Superior temporal gyrus (tissue), 1 donor: Measurements from ENCODE around the gene BICC1.
A peak's percentile ranks its signal among the peaks of the same experiment; 100 is the strongest.

Experiments
- DNase-seq: peaks from one replicate; pipeline ENCODE4 v3.0.0-alpha.2; 2016; ENCODE audit errors: extremely low spot score

Gene BICC1

GRCh38 chr10:58704671-58705141 is 192.0 kb downstream of the BICC1 start:
- DNase-seq, result peak; percentile 37

DNA sequence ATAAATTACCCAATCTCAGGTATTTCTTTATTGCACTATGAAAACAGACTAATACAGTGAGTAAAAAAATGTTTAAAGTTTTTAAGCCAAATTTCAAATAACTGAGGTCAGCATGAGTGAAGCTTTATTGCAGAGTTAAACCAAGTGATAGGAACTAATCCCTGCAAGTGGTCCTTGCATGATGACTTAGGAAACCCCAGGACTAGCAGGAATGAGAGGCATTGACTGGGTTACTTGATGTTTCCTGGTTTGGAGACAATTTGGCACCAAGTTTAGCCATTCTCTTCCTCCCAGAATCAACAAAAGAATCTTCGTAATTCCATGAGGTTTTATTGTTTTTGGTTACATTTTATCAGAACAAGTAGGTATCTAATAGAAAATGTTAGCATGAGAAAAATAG is 194.2 kb downstream of the BICC1 start:
- DNase-seq, result no peak

- no peak for DNase-seq
Measured at GRCh38 chr10:58712141-58712540, 199.5 kb downstream of the BICC1 start.

GRCh38 chr10:58712982-58713381 is 200.3 kb downstream of the BICC1 start:
- DNase-seq, result no peak

- no peak for DNase-seq
Measured at GRCh38 chr10:58714409-58714808, 201.7 kb downstream of the BICC1 start.

DNA sequence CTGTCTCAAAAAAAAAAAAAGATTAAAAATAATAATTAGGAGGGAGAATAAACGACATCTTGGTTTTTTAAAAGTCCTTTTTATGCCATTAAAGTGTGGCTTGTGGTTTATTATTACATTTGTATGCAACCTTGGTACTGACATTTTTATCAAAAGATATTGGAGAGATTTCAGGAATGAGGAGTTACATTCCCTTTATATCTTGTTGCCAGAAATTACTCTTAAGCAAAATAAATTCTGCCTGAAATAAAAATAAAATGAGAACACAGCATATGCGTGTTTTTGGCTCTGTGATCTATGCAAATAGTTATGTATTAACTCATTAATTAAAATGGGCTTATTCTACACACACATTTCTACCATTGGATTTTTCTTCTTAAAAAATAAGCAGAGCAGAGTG is 202.4 kb downstream of the BICC1 start:
- no peak for DNase-seq

DNA sequence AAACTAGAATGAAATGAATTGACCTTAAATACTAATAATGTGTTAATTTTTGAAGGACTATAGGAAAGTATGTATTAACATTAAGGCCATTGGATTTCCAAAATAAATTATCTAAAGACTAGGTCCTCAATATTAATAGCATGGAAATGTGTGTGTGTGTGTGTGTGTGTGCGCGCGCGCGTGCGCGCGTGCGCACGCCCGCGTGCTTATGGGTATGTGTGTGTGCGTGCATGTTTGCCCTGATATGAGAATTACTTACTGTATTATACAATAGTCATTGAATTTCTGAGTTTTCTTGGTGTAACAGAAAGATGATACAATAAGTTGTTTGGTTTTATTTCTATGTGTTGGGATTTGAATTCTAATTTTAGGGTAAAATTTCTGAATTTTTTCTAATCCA is 205.9 kb downstream of the BICC1 start:
- no peak for DNase-seq

GRCh38 chr10:58721601-58722281 is 209.1 kb downstream of the BICC1 start:
- DNase-seq, result no peak

GRCh38 chr10:58723186-58723585 is 210.5 kb downstream of the BICC1 start:
- no peak for DNase-seq

GRCh38 chr10:58723966-58724365 is 211.3 kb downstream of the BICC1 start:
- DNase-seq, result no peak

GRCh38 chr10:58724781-58725180 is 212.1 kb downstream of the BICC1 start:
- no peak for DNase-seq

GRCh38 chr10:58725901-58726300 is 213.2 kb downstream of the BICC1 start:
- DNase-seq, result no peak

GRCh38 chr10:58727633-58728032 is 215.0 kb downstream of the BICC1 start:
- no peak for DNase-seq

DNA sequence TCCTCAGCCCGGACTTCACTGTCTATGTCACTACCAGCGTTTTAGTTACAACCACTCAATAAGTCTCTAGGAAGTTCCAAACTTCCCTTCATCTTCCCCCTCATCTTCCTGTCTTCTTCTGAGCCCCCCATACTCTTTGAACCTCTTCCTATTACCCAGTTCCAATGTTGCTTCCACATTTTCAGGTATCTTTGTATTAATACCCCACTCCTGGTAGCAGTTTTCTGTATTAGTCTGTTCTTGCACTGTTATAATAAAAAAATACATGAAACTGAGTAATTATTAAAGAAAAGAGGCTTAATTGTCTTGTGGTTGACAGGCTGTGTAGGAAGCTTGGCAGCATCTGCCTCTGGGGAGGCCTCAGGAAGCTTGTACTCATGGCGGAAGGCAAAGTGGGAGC is 218.6 kb downstream of the BICC1 start:
- no peak for DNase-seq

- no peak for DNase-seq
Measured at GRCh38 chr10:58733436-58733835, 220.8 kb downstream of the BICC1 start.

DNA sequence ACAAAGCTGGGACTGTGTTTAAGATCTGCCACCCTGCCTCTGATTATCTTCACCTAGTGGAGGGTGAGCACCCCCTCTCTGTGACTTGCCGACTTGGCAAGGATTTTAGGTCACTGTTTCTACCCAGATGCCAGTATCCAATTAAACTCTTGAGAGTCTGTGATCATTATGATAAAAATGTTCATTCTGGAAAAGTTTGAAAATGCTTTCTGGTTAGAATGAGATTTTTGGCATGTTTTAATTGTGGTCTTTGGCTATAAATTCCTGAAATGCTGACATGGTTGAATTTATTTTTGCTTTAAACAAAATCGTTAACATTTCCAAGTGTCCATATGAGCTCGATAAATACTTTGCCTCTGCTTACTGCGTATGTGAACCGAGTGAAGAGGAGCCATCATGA is 221.4 kb downstream of the BICC1 start:
- DNase-seq, result no peak

DNA sequence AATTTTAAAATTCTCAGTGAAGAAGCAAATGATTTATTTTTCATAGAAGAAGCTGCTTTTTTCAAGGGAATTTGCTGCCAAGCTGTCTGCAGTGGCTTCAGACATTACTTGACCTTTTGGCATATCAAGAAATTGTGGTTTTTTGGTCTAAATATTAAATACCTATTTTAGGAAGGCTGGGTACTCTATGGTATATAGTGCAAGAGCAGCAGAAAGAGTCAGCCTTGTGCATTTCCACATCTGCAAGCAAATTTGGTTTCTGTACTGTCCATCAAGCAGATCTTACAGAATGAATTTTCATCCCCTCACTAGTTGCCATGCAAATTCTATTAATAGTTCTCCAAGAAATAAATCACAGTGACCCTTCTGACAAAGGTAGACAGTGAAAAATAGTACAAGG is 222.0 kb downstream of the BICC1 start:
- no peak for DNase-seq

DNA sequence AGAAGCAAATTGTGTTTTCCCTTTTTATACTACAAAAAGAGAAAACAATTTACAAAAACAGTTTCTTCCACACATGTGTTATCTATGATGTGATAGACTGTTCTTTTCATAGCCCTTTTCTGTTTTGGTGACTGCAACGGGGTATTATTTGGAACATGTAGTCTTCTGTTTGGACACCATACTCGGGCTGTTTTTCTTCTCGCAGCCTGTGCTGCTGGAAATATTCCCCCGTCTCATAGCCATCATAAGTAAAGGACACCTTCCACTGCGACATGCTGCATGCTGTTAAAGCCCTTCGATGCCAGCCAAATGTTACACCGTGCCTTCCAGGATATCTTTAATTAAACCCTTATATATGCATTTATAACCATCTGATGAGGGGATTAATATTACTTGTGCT is 222.4 kb downstream of the BICC1 start:
- no peak for DNase-seq

GRCh38 chr10:58740620-58741369 is 228.1 kb downstream of the BICC1 start:
- DNase-seq, result no peak

GRCh38 chr10:58741673-58742072 is 229.0 kb downstream of the BICC1 start:
- no peak for DNase-seq

DNA sequence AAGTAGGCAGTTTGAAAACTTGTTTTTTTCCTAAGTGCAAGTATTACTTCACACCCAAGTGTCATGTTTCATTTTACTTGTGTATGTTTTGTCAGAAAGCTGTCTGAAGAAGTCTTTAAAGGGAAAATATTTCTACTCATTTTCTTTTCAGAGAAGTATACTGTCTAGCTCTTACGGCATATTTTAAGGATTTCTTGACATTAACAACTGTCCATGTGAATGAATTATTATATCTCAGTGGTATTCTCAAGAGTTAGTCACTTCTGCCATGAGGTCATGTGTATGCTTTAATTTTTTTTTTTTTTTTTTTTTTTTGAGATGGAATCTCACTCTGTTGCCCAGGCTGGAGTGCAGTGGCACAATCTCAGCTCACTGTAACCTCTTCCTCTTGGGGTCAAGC is 229.5 kb downstream of the BICC1 start:
- DNase-seq, result no peak

DNA sequence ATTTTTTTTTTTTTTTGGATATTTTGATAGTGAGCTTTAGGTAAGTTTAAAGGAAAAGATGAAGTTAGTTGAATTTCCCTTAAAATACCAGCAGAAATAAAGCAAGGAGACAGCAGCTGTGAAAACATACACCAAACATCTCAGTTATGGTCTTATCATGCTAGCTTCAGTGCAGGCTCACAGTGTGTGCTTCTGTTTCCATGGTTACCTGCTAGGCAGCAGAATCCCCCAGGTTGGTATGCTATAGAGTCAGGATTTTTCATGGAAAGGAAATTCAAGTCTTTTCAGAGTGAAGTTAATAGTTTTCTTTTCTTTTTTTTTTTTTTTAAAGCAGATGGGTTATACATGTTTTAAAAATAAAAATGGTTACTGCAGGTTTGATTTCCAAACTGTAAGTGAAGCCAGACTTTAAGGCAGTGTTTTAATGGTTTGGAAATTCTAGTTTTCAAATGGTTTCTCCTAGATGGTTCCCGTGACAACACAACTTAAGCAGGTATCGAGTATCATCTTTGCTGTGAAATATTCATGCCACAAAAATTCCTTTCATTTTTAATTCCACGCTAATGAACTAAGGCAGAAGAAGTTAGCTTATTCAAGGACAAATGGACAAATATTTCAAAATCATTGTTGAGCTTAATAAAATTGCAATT is 230.9 kb downstream of the BICC1 start:
- no peak for DNase-seq
